CD4-positive, alpha-beta T cell treated with Interleukin-15 for 4 hours (primary cell): ENCODE results near the gene CYSLTR2.
"Not testable (repeated sequence)": the region's sequence is repeated elsewhere in the genome, so short reads cannot be mapped to it uniquely, and the experiment has no call there.

Source experiments
- DNase-seq: peaks from one replicate; pipeline ENCODE4 v3.0.0-alpha.2; 2020; ENCODE audit warnings: low spot score

CYSLTR2 gene

GRCh38 chr13:48693998-48694397, 40.3 kb downstream of the CYSLTR2 start:
- no peak for DNase-seq

- no peak for DNase-seq
These were observed 42.0 kb downstream of the CYSLTR2 start for GRCh38 chr13:48695776-48696175.

- DNase-seq, result not testable (repeated sequence)
These were observed 42.9 kb downstream of the CYSLTR2 start for GRCh38 chr13:48696676-48697075.

GRCh38 chr13:48707405-48707804, 53.7 kb downstream of the CYSLTR2 start:
- no peak for DNase-seq

GRCh38 chr13:48708764-48709163, 55.0 kb downstream of the CYSLTR2 start:
- DNase-seq, result no peak

- DNase-seq, result no peak
These were observed 55.5 kb downstream of the CYSLTR2 start for GRCh38 chr13:48709213-48709612.

- DNase-seq, result no peak
These were observed 56.4 kb downstream of the CYSLTR2 start for GRCh38 chr13:48710160-48710559.

- DNase-seq, result no peak
These were observed 58.4 kb downstream of the CYSLTR2 start for GRCh38 chr13:48712141-48712540.

- DNase-seq, result no peak
These were observed 62.2 kb downstream of the CYSLTR2 start for GRCh38 chr13:48715977-48716376.

- DNase-seq, result no peak
These were observed 66.9 kb downstream of the CYSLTR2 start for GRCh38 chr13:48720621-48721020.

GRCh38 chr13:48723168-48723567, 69.4 kb downstream of the CYSLTR2 start:
- no peak for DNase-seq

GRCh38 chr13:48725271-48725670, 71.5 kb downstream of the CYSLTR2 start:
- DNase-seq, result no peak

GRCh38 chr13:48726711-48727110, 73.0 kb downstream of the CYSLTR2 start:
- no peak for DNase-seq

- DNase-seq, result no peak
These were observed 73.7 kb downstream of the CYSLTR2 start for GRCh38 chr13:48727241-48728011.

- no peak for DNase-seq
These were observed 74.5 kb downstream of the CYSLTR2 start for GRCh38 chr13:48728226-48728625.

- DNase-seq, result no peak
These were observed 75.1 kb downstream of the CYSLTR2 start for GRCh38 chr13:48728876-48729275.

GRCh38 chr13:48729856-48730255, 76.1 kb downstream of the CYSLTR2 start:
- no peak for DNase-seq

GRCh38 chr13:48731001-48731658, 77.4 kb downstream of the CYSLTR2 start:
- DNase-seq, result peak; percentile 37

GRCh38 chr13:48731957-48732569, 78.3 kb downstream of the CYSLTR2 start:
- DNase-seq, result peak; percentile 67

- DNase-seq, result no peak
These were observed 80.1 kb downstream of the CYSLTR2 start for GRCh38 chr13:48733739-48734335.

GRCh38 chr13:48735571-48735970, 81.8 kb downstream of the CYSLTR2 start:
- DNase-seq, result no peak

- no peak for DNase-seq
These were observed 84.0 kb downstream of the CYSLTR2 start for GRCh38 chr13:48737689-48738088.

GRCh38 chr13:48738311-48738710, 84.6 kb downstream of the CYSLTR2 start:
- DNase-seq, result no peak
